OCI-LY3 (cell line): ENCODE results near the gene DUSP11.
"Not testable (repeated sequence)": the region's sequence is repeated elsewhere in the genome, so short reads cannot be mapped to it uniquely, and the experiment has no call there.

ENCODE experiments used
- H2AFZ ChIP-seq: fragments of 200-600, 300-600 bp; shearing (Covaris generic); 2 replicates; pipeline ENCODE4 v1.6.0; 2014; ENCODE audit warnings: antibody characterized with exemption, low read depth, low read length
- H3K27ac ChIP-seq: fragments of 200-600, 300-600 bp; sonication (generic); 2 replicates; pipeline ENCODE4 v1.5.1; 2014; ENCODE audit warnings: mild to moderate bottlenecking, low read length, moderate library complexity, mixed read lengths
- H3K27me3 ChIP-seq: fragments of 200-600, 300-600 bp; sonication (generic); 2 replicates; pipeline ENCODE4 v1.6.1; 2014; ENCODE audit warnings: low read depth, low read length, mixed read lengths
- H3K36me3 ChIP-seq: fragments of 200-600, 300-600 bp; sonication (generic); replicated peaks from 2 replicates; pipeline ENCODE3; 2014; ENCODE audit warnings: low read depth, low read length, mixed read lengths
- H3K4me1 ChIP-seq: fragments of 300-600, 200-600 bp; sonication (generic); 2 replicates; pipeline ENCODE4 v1.6.1; 2014; ENCODE audit warnings: low read length, mixed read lengths
- H3K4me2 ChIP-seq: fragments of 200-600, 300-600 bp; sonication (generic); 2 replicates; pipeline ENCODE4 v1.6.1; 2014; ENCODE audit warnings: low read length, mixed read lengths
- H3K4me3 ChIP-seq: fragments of 300-600, 200-600 bp; sonication (generic); 2 replicates; pipeline ENCODE4 v1.5.1; 2014; ENCODE audit warnings: antibody characterized with exemption, mild to moderate bottlenecking, low read length, moderate library complexity
- H3K79me2 ChIP-seq: fragments of 300-600, 200-600 bp; shearing (Covaris generic); 2 replicates; pipeline ENCODE4 v1.6.1; 2014; ENCODE audit warnings: mild to moderate bottlenecking, low read length, mixed read lengths
- H3K9ac ChIP-seq: fragments of 300-600, 200-600 bp; shearing (Covaris generic); 2 replicates; pipeline ENCODE4 v1.6.0; 2014; ENCODE audit warnings: mild to moderate bottlenecking, low read length, moderate library complexity
- H3K9me3 ChIP-seq: fragments of 200-600, 300-600 bp; shearing (Covaris generic); 2 replicates; pipeline ENCODE4 v1.6.1; 2014; ENCODE audit warnings: low read length, mixed read lengths; ENCODE audit not compliant: insufficient read depth
- H4K20me1 ChIP-seq: fragments of 200-600, 300-600 bp; sonication (generic); 2 replicates; pipeline ENCODE4 v1.6.1; 2016; ENCODE audit warnings: low read length, mixed read lengths; ENCODE audit not compliant: insufficient read depth
- CTCF ChIP-seq: fragments of 200-600, 300-600 bp; sonication (generic); IDR thresholded peaks from 2 replicates; pipeline ENCODE4 v1.5.1; 2014; ENCODE audit warnings: antibody characterized with exemption, low read length, low read depth
- EZH2phosphoT487 ChIP-seq: fragments of 200-600 bp; shearing (Covaris generic); IDR thresholded peaks from 2 replicates; pipeline ENCODE4 v1.6.1; 2018; ENCODE audit warnings: antibody characterized with exemption, mixed run types, low read depth

The DUSP11 gene

DNA sequence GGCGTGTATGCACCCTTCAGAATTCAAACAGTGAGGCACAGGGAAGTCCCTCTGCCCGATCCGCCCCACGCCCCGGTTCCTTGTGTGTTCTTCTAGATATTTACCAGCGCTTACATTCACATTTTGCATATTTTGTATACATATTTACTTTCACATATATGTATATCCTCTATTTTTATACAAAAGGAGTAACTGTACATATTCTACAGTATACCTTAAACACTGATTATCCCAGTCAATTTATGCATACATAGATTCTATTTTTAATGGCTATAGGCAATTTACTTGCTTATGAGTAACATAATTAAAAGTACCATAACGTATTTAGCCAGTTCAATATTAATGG, 307 bp upstream of the DUSP11 start:
- Histone ChIP-seq H3K36me3 (peaks cover 15% of the 10 kb centered on the region), H4K20me1 (no peaks in the 10 kb centered on the region), H2AFZ (peak overlapping the region; percentile 82), H3K79me2 (peaks cover 30% of the 10 kb centered on the region), H3K4me1 (peaks cover 16% of the 10 kb centered on the region), H3K27me3 (no peaks in the 10 kb centered on the region), H3K4me2 (peak overlapping the region; percentile 65), H3K4me3 (peak overlapping the region; percentile 92), H3K9me3 (no peaks in the 10 kb centered on the region), H3K9ac (peak overlapping the region; percentile 45), H3K27ac (no peak overlapping the region)
- TF ChIP-seq CTCF (no peak), EZH2phosphoT487 (no peak)

DNA sequence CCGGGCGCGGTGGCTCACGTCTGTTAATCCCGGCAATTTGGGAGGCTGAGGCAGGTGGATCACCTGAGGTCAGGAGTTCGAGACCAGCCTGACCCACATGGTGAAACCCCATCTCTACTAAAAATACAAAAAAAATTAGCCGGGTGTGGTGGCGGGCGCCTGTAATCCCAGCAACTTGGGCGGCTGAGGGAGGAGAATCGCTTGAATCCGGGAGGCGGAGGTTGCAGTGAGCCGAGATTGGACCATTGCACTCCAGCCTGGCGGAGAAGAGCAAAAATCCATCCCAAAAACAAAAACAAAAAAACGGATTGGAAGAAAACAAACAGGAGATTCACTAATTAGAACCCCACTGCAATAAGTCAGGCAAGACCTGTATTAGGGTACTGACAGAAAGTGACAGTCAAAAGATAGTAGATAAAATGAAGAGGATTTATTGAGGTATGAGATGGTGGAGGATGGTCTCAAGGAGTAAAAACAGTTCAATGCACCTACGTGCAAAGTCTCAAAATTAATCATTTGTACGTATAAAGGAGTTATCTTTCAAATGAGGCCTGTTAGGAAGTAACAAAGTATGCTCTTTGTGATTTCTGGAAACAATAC, 936 bp downstream of the DUSP11 start:
- H3K9me3 ChIP-seq, H3K27me3 ChIP-seq, H2AFZ ChIP-seq, H4K20me1 ChIP-seq: not testable (repeated sequence)
- Histone ChIP-seq H3K36me3 (peaks cover 25% of the 10 kb centered on the region), H3K27ac (peak overlapping the region; percentile 55; the same call in 1 of the 2 replicates), H3K4me2 (peak overlapping the region; percentile 81), H3K4me3 (peak overlapping the region; percentile 92), H3K4me1 (peaks cover 16% of the 10 kb centered on the region), H3K9ac (peak overlapping the region; percentile 89), H3K79me2 (peaks cover 30% of the 10 kb centered on the region)

DNA sequence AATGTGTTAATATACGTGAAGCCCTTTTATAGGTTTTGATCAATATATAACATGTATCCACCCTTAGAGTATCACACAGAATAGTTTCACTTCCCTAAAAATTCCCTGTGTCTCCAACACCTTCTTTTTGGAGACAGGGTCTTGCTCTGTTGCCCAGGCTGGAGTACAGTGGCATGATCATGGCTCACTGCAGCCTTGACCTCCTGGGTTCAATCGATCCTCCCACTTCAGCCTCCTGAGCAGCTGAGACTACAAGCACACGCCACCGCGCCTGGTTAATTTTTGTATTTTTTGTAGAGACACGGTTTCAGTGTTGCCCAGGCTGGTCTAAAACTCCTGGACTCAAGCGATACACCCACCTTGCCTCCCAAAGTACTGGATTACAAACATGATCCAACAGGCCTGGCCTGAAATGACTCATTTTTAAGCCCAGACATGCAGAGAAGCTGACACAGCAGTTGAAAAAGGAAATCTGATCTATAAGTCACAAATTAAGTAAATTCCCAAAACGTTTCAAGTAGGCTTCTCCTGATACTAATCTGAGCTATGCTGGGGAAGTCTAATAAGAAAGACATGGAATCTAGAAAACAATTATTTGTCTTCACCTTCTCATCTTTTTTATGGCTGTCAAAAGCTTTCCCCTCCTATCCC, 2.9 kb downstream of the DUSP11 start:
- Histone ChIP-seq H3K9me3 (no peaks in the 10 kb centered on the region), H3K27ac (no peak overlapping the region), H3K27me3 (no peaks in the 10 kb centered on the region), H3K9ac (no peak overlapping the region), H3K36me3 (peaks cover 39% of the 10 kb centered on the region), H3K4me3 (no peak overlapping the region), H2AFZ (no peak overlapping the region), H4K20me1 (no peaks in the 10 kb centered on the region), H3K79me2 (peaks cover 30% of the 10 kb centered on the region), H3K4me2 (no peak overlapping the region), H3K4me1 (peaks cover 16% of the 10 kb centered on the region)
- TF ChIP-seq CTCF (no peak), EZH2phosphoT487 (no peak)

- H3K4me3 ChIP-seq, result no peak overlapping the region
Measured at GRCh38 chr2:73776381-73776780, 3.5 kb downstream of the DUSP11 start.

More at GRCh38 chr2:73776381-73776780, 3.5 kb downstream of the DUSP11 start:
- Histone ChIP-seq H3K27ac (no peak overlapping the region), H3K36me3 (peaks cover 39% of the 10 kb centered on the region), H4K20me1 (no peaks in the 10 kb centered on the region), H3K9me3 (no peaks in the 10 kb centered on the region), H3K79me2 (peaks cover 30% of the 10 kb centered on the region), H3K4me1 (peaks cover 16% of the 10 kb centered on the region), H3K9ac (no peak overlapping the region), H3K27me3 (no peaks in the 10 kb centered on the region), H2AFZ (no peak overlapping the region), H3K4me2 (no peak overlapping the region)
- TF ChIP-seq EZH2phosphoT487 (no peak), CTCF (no peak)
